Loucy (cell line): Measurements from ENCODE around the gene RANBP17.

Source experiments
- CTCF ChIP-seq: fragments of 200-600 bp; sonication (generic); conservative IDR thresholded peaks from 2 replicates; pipeline ENCODE4 v1.5.1; 2014; ENCODE audit warnings: mild to moderate bottlenecking, antibody characterized with exemption, low read length
- EZH2phosphoT487 ChIP-seq: fragments of 200-600 bp; IDR thresholded peaks from 2 replicates; pipeline ENCODE4 v1.6.1; 2018; ENCODE audit warnings: antibody characterized with exemption, mild to moderate bottlenecking, moderate library complexity, borderline replicate concordance

DNA sequence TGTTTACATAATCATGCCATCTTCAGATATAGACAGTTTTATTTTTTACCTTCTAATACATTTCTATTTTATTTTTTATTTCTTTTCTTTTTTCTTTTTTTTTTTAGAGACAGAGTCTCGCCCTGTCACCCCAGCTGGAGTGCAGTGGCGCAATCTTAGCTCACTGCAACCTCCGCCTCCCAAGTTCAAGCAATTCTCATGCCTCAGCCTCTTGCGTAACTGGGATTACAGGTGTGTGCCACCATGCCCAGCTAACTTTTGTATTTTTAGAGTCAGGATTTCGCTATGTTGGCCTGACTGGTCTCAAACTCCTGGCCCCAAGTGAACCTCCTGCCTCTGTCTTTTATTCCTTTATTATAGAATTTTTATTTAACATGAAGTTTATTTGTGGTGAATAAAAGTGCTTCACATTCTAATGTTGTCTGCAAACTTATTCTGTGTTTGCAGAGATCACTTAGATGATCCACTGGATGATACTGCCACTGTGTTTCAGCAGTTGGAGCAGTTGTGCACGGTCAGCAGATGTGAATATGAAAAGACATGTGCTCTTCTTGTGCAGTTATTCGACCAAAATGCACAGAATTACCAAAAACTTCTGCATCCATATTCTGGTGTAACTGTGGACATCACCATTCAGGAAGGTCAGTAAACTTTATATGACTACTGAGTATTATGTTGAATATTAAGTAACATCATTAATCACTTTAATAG lies 62.2 kb downstream of the RANBP17 start:
- no peak for TF ChIP-seq CTCF
- TF ChIP-seq EZH2phosphoT487 = no peak
